Endodermal cell (in vitro differentiated cells): Measurements from ENCODE around the gene PDLIM3. TPM values are rescaled to one million over a fixed set of nuclear protein-coding genes. Genes with fewer than 3 reads are reported as not detected.

Source experiments
- DNase-seq: peaks from one replicate; pipeline ENCODE4 v3.0.0-alpha.2; 2017
- H3K27ac ChIP-seq: 2 replicates; pipeline ENCODE4 v1.5.1; 2013; ENCODE audit warnings: mild to moderate bottlenecking, low read depth, low read length, moderate library complexity
- H3K27me3 ChIP-seq: 2 replicates; pipeline ENCODE4 v1.6.1; 2013; ENCODE audit warnings: mild to moderate bottlenecking, low read length, moderate library complexity; ENCODE audit not compliant: insufficient read depth, control insufficient read depth, poor library complexity, severe bottlenecking
- H3K36me3 ChIP-seq: 2 replicates; pipeline ENCODE4 v1.7.0; 2013; ENCODE audit warnings: mild to moderate bottlenecking, low read length, moderate library complexity; ENCODE audit not compliant: control insufficient read depth, insufficient read depth
- H3K4me1 ChIP-seq: one replicate; pipeline ENCODE4 v1.7.0; 2013; ENCODE audit warnings: low read length; ENCODE audit not compliant: control insufficient read depth, insufficient read depth
- H3K4me3 ChIP-seq: 2 replicates; pipeline ENCODE4 v1.5.1; 2013; ENCODE audit warnings: mild to moderate bottlenecking, low read length, moderate library complexity
- H3K9ac ChIP-seq: 2 replicates; pipeline ENCODE4 v1.6.1; 2013; ENCODE audit warnings: mild to moderate bottlenecking, low read length, moderate library complexity; ENCODE audit not compliant: poor library complexity, severe bottlenecking; ENCODE audit errors: extremely low read depth
- H3K9me3 ChIP-seq: 2 replicates; pipeline ENCODE4 v1.6.1; 2013; ENCODE audit warnings: mild to moderate bottlenecking, low read length, moderate library complexity; ENCODE audit not compliant: control insufficient read depth
- H3K27ac Mint-ChIP-seq: 2 replicates; pipeline ENCODE4 v1.8.0; 2020; ENCODE audit warnings: mixed read lengths
- H3K27me3 Mint-ChIP-seq: 2 replicates; pipeline ENCODE4 v1.8.0; 2021; ENCODE audit warnings: mild to moderate bottlenecking, mixed read lengths; ENCODE audit not compliant: insufficient read depth
- H3K36me3 Mint-ChIP-seq: 2 replicates; pipeline ENCODE4 v1.8.0; 2020; ENCODE audit warnings: low read depth, mixed read lengths
- H3K4me1 Mint-ChIP-seq: 2 replicates; pipeline ENCODE4 v1.8.0; 2020; ENCODE audit warnings: mixed read lengths
- H3K4me3 Mint-ChIP-seq: 2 replicates; pipeline ENCODE4 v1.8.0; 2020; ENCODE audit warnings: mild to moderate bottlenecking, moderate library complexity, mixed read lengths
- H3K9me3 Mint-ChIP-seq: 2 replicates; pipeline ENCODE4 v1.8.0; 2020; ENCODE audit warnings: mild to moderate bottlenecking, mixed read lengths
- CTCF ChIP-seq: fragments of 200-600 bp; sonication (generic); conservative IDR thresholded peaks from 2 replicates; pipeline ENCODE4 v1.5.0; 2021; ENCODE audit warnings: antibody characterized with exemption, mild to moderate bottlenecking
- WGBS, 2 experiments: methylation state at CpG; one replicate each; pipeline versions ENCODE4 v1.1.5 to v1.1.7; 2013; ENCODE audit warnings: missing lambda C conversion rate in 2 of 2, mixed read lengths in 1 of 2; ENCODE audit not compliant: insufficient coverage in 1 of 2, insufficient read length in 1 of 2; 5-methylcytosine and 5-hydroxymethylcytosine counted together
- long read RNA-seq, 4 experiments: library from polyadenylated mRNA in 2 of 4; library from RNA in 1 of 4; library from capped mRNA in 1 of 4; stranded (forward) in 3 of 4; unstranded in 1 of 4; transcript quantifications; one replicate each; pipeline ENCODE4 v2.0.0, GENCODE V29; 2020 to 2021; ENCODE audit warnings: inconsistent platforms in 1 of 4
- polyA plus RNA-seq, 2 experiments: library from polyadenylated mRNA; stranded (reverse); fragments of 50-300 nt; gene quantifications; one replicate each; pipeline ENCODE4 v1.2.3, GENCODE V29; 2013
- total RNA-seq, 2 donors: library from RNA; stranded (reverse); fragmentation: NEBNext Ultra II Directional in 1 of 2; extraction: Animal tissue kit (Norgen Biotek cat#: 25700) in 1 of 2; gene quantifications; 2 replicates in 1 of 2; 3 replicates in 1 of 2; pipeline ENCODE4 v1.2.1, GENCODE V29; 2021

PDLIM3 gene
- total RNA-seq: 10 to 100 TPM in 1 of 2 donors, 1 to 10 TPM in 1; 4.3 to 11.0 TPM
- 13.9 TPM for polyA plus RNA-seq (2013, experiment 1 of 2)
- polyA plus RNA-seq (2013, experiment 2 of 2): 15.6 TPM
- long read RNA-seq, experiment 1, partial matches to known transcripts: 1 of 6 reads
- long read RNA-seq, experiment 1, other reads (novel, unspliced or antisense): 1 of 6 reads
- long read RNA-seq, experiment 2, transcript PDLIM3-203 (7 exons, 1,672 nt): major isoform, 10 of 18 reads
- long read RNA-seq, experiment 2, partial matches to known transcripts: 0 of 18 reads
- long read RNA-seq, experiment 2, other reads (novel, unspliced or antisense): 5 of 18 reads
- long read RNA-seq, experiment 3, partial matches to known transcripts: 0 of 3 reads
- long read RNA-seq, experiment 3, other reads (novel, unspliced or antisense): 0 of 3 reads
- long read RNA-seq, experiment 4, transcript PDLIM3-203 (7 exons, 1,672 nt): major isoform, 28 of 36 reads
- long read RNA-seq, experiment 4, partial matches to known transcripts: 6 of 36 reads
- long read RNA-seq, experiment 4, other reads (novel, unspliced or antisense): 0 of 36 reads

- H3K36me3 ChIP-seq: no peaks in the 10 kb centered on the region
- peaks cover 36% of the 10 kb centered on the region for H3K27me3 ChIP-seq
- Mint-ChIP-seq H3K4me3 (peak within 1 kb of the TSS; percentile 56), H3K9me3 (no peaks in the 10 kb centered on the region), H3K27ac (no peak within 1 kb of the TSS), H3K36me3 (no peaks in the 10 kb centered on the region), H3K27me3 (peaks cover 42% of the 10 kb centered on the region), H3K4me1 (peaks cover 2% of the 10 kb centered on the region)
- peak; percentile 88 for DNase-seq
- 0% methylated on average over 7 to 64 of the region's 66 CpGs for WGBS, 2 experiments
- H3K27ac ChIP-seq: no peak within 1 kb of the TSS
- H3K9ac ChIP-seq: peak within 1 kb of the TSS; percentile 71
- H3K4me3 ChIP-seq: peak within 1 kb of the TSS; percentile 86
- TF ChIP-seq CTCF: no peak
- H3K4me1 ChIP-seq: peaks cover 4% of the 10 kb centered on the region
- no peaks in the 10 kb centered on the region for H3K9me3 ChIP-seq
These were observed at the start of gene PDLIM3 for GRCh38 chr4:185534866-185535611. TSS of gene PDLIM3 (minus strand) at chr4:185535507. CDS start at chr4:185535434, 73 bp downstream.

GRCh38 chr4:185583813-185584212, 48.5 kb upstream of the PDLIM3 start:
- no peak for TF ChIP-seq CTCF
- Mint-ChIP-seq H3K4me1 (peaks cover 19% of the 10 kb centered on the region), H3K27ac (no peak overlapping the region), H3K27me3 (peaks cover 47% of the 10 kb centered on the region), H3K9me3 (peaks cover 3% of the 10 kb centered on the region), H3K4me3 (no peak overlapping the region), H3K36me3 (no peaks in the 10 kb centered on the region)
- Histone ChIP-seq H3K9ac (no peak overlapping the region), H3K4me1 (peaks cover 4% of the 10 kb centered on the region), H3K27me3 (peaks cover 37% of the 10 kb centered on the region), H3K4me3 (no peak overlapping the region), H3K9me3 (peaks cover 4% of the 10 kb centered on the region), H3K36me3 (no peaks in the 10 kb centered on the region), H3K27ac (no peak overlapping the region)
- DNase-seq: no peak
- WGBS, 2 experiments: 83% methylated on average over 1 of the region's 1 CpG; no CpG with 5 or more reads in 1 of the 2 experiments

- H3K4me1 ChIP-seq: peaks cover 3% of the 10 kb centered on the region
- Mint-ChIP-seq H3K4me1 (peaks cover 19% of the 10 kb centered on the region), H3K4me3 (no peak overlapping the region), H3K9me3 (peaks cover 3% of the 10 kb centered on the region), H3K27ac (no peak overlapping the region), H3K36me3 (no peaks in the 10 kb centered on the region), H3K27me3 (peaks cover 37% of the 10 kb centered on the region)
- no peak for TF ChIP-seq CTCF
- WGBS, 2 experiments: 63 to 86% methylated on average over 5 to 6 of the region's 7 CpGs
- peaks cover 29% of the 10 kb centered on the region for H3K27me3 ChIP-seq
- H3K36me3 ChIP-seq: no peaks in the 10 kb centered on the region
- no peak overlapping the region for H3K9ac ChIP-seq
- no peak overlapping the region for H3K27ac ChIP-seq
- H3K4me3 ChIP-seq: no peak overlapping the region
- peaks cover 9% of the 10 kb centered on the region for H3K9me3 ChIP-seq
- no peak for DNase-seq
These were observed 47.5 kb upstream of the PDLIM3 start for GRCh38 chr4:185582651-185583400.
